Lower leg skin (tissue), 3 donors: ENCODE results near the gene SUSD4.

ENCODE experiments used
- CTCF ChIP-seq, 3 donors: fragments of 450-650 bp; IDR thresholded peaks; one replicate each; pipeline ENCODE4 v1.5.1; 2016; ENCODE audit warnings: antibody characterized with exemption in 3 of 3, mild to moderate bottlenecking in 3 of 3, moderate library complexity in 2 of 3
- POLR2A ChIP-seq, 2 donors: fragments of 450-650 bp; IDR thresholded peaks; one replicate each; pipeline ENCODE4 v1.6.1; 2016 to 2017; ENCODE audit warnings: antibody characterized with exemption in 2 of 2, mild to moderate bottlenecking in 1 of 2, moderate library complexity in 1 of 2

DNA sequence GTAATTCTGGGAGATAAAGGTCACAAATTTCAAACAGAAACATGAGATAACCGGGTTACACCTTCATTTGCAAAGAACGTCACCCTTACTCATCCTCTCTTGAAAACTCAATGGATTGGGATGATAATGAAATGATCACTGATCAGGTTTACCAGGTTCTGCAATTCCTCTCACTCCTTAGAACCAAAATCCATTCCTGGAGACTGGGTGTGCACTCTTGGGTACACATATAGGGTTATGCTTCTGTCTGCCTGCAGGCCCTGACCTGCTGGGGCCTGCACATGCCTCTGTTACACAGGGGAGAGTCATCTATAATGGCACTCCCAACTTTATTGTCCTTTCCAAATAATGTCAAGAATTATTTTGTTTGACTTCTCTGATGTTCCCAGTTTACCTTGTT, 8.3 kb downstream of the SUSD4 start:
- TF ChIP-seq CTCF (IDR thresholded peaks at IDR 0.05): no peak
- no peak for TF ChIP-seq POLR2A (IDR thresholded peaks at IDR 0.05)
